ENCODE data around the gene UST. TPM values are rescaled to one million over a fixed set of nuclear protein-coding genes. Genes with fewer than 3 reads are reported as not detected.
"Not testable (repeated sequence)": the region's sequence is repeated elsewhere in the genome, so short reads cannot be mapped to it uniquely, and the experiment has no call there.

Gene UST
- total RNA-seq, 2 donors from 2014 or later, result 15.3 to 16.3 TPM

- Mint-ChIP-seq H3K27ac (no peak overlapping the region), H3K4me3 (no peak overlapping the region), H3K4me1 (peaks cover 19% of the 10 kb centered on the region), H3K36me3 (ENCODE audit: low read depth) (peaks cover 3% of the 10 kb centered on the region), H3K27me3 (ENCODE audit: insufficient read depth) (no peaks in the 10 kb centered on the region), H3K9me3 (peaks cover 6% of the 10 kb centered on the region)
- H3K27me3 ChIP-seq (ENCODE audit: control insufficient read depth, insufficient read depth, low read length, poor library complexity, severe bottlenecking), result no peaks in the 10 kb centered on the region
- no peak for DNase-seq
- WGBS, 2 experiments (ENCODE audit: insufficient coverage in 1 of 2, insufficient read length in 1 of 2), result 89 to 90% methylated on average over 2 to 4 of the region's 4 CpGs
- no peak overlapping the region for H3K27ac ChIP-seq (ENCODE audit: low read depth, low read length)
- no peaks in the 10 kb centered on the region for H3K4me1 ChIP-seq (ENCODE audit: control insufficient read depth, insufficient read depth, low read length)
- H3K9me3 ChIP-seq (ENCODE audit: control insufficient read depth, low read length), result no peaks in the 10 kb centered on the region
- no peak for TF ChIP-seq CTCF (conservative IDR thresholded peaks at IDR 0.05)
- no peak overlapping the region for H3K9ac ChIP-seq (ENCODE audit: extremely low read depth, low read length, poor library complexity, severe bottlenecking)
- H3K4me3 ChIP-seq (ENCODE audit: low read length), result no peak overlapping the region
- no peaks in the 10 kb centered on the region for H3K36me3 ChIP-seq (ENCODE audit: control insufficient read depth, insufficient read depth, low read length)
Observed at GRCh38 chr6:148848915-148849314, 102.1 kb downstream of the UST start.

- not testable (repeated sequence) for H3K27me3 ChIP-seq (ENCODE audit: control insufficient read depth, insufficient read depth, low read length, poor library complexity, severe bottlenecking); H3K27me3 Mint-ChIP-seq (ENCODE audit: insufficient read depth); H3K9me3 ChIP-seq (ENCODE audit: control insufficient read depth, low read length); H3K9ac ChIP-seq (ENCODE audit: extremely low read depth, low read length, poor library complexity, severe bottlenecking); H3K4me1 ChIP-seq (ENCODE audit: control insufficient read depth, insufficient read depth, low read length); H3K36me3 ChIP-seq (ENCODE audit: control insufficient read depth, insufficient read depth, low read length); H3K4me3 Mint-ChIP-seq; H3K27ac Mint-ChIP-seq; H3K4me3 ChIP-seq (ENCODE audit: low read length); H3K9me3 Mint-ChIP-seq; H3K36me3 Mint-ChIP-seq (ENCODE audit: low read depth); H3K27ac ChIP-seq (ENCODE audit: low read depth, low read length); DNase-seq
- WGBS, 2 experiments (ENCODE audit: insufficient coverage in 1 of 2, insufficient read length in 1 of 2), result 86 to 89% methylated on average over 1 to 4 of the region's 5 CpGs
- H3K4me1 Mint-ChIP-seq, result peaks cover 24% of the 10 kb centered on the region
Observed at GRCh38 chr6:148849449-148849848, 102.6 kb downstream of the UST start.

- Histone ChIP-seq H3K9ac (ENCODE audit: extremely low read depth, low read length, poor library complexity, severe bottlenecking) (no peak overlapping the region), H3K27ac (ENCODE audit: low read depth, low read length) (peak overlapping the region; percentile 41), H3K27me3 (ENCODE audit: control insufficient read depth, insufficient read depth, low read length, poor library complexity, severe bottlenecking) (no peaks in the 10 kb centered on the region), H3K36me3 (ENCODE audit: control insufficient read depth, insufficient read depth, low read length) (no peaks in the 10 kb centered on the region), H3K4me3 (ENCODE audit: low read length) (no peak overlapping the region), H3K9me3 (ENCODE audit: control insufficient read depth, low read length) (no peaks in the 10 kb centered on the region), H3K4me1 (ENCODE audit: control insufficient read depth, insufficient read depth, low read length) (peaks cover 9% of the 10 kb centered on the region)
- no peak for DNase-seq
- Mint-ChIP-seq H3K36me3 (ENCODE audit: low read depth) (no peaks in the 10 kb centered on the region), H3K9me3 (peaks cover 4% of the 10 kb centered on the region), H3K4me3 (no peak overlapping the region), H3K27ac (peak overlapping the region; percentile 13), H3K27me3 (ENCODE audit: insufficient read depth) (no peaks in the 10 kb centered on the region), H3K4me1 (peaks cover 35% of the 10 kb centered on the region)
- 79 to 100% methylated on average over 1 to 2 of the region's 3 CpGs for WGBS, 2 experiments (ENCODE audit: insufficient coverage in 1 of 2, insufficient read length in 1 of 2)
- TF ChIP-seq CTCF (conservative IDR thresholded peaks at IDR 0.05), result no peak
Observed at GRCh38 chr6:148850964-148851363, 104.1 kb downstream of the UST start.
